A549 treated with AZD9567 at 1 μM for 4 hours (cell line): Measurements from ENCODE around the gene FAM47C. TPM values are rescaled to one million over a fixed set of nuclear protein-coding genes. Genes with fewer than 3 reads are reported as not detected.

ENCODE experiments used
- total RNA-seq: library from RNA; stranded (reverse); fragments of 200-300 nt; extraction: Qiagen RNA extraction; gene quantifications from 5 replicates; pipeline ENCODE4 v1.2.3, GENCODE V29; 2022; ENCODE audit not compliant: insufficient read depth

The FAM47C gene
- total RNA-seq, result not detected in 5 replicates

GRCh38 chrX:37008182-37008581, at the start of gene FAM47C:
Gene FAM47C (plus strand): TSS chrX:37008366. CDS start chrX:37008411, 45 bp downstream.

